Transverse colon (tissue), 4 donors: Measurements from ENCODE around the gene QRFP. TPM values are rescaled to one million over a fixed set of nuclear protein-coding genes. Genes with fewer than 3 reads are reported as not detected.

Experiments used
- DNase-seq: peaks from one replicate; pipeline ENCODE4 v3.0.0-alpha.2; 2019
- H3K27ac ChIP-seq, 4 donors: fragments of 200-600 bp; sonication (generic); 2 replicates each; pipeline ENCODE4 v1.5.1; 2016 to 2018; ENCODE audit warnings: inconsistent platforms in 4 of 4
- H3K27me3 ChIP-seq: fragments of 200-600 bp; sonication (generic); 2 replicates; pipeline ENCODE4 v1.5.1; 2017; ENCODE audit warnings: inconsistent platforms
- H3K36me3 ChIP-seq, 4 donors: fragments of 200-600 bp; sonication (generic); 2 replicates each; pipeline ENCODE4 v1.5.1; 2017 to 2019; ENCODE audit warnings: inconsistent platforms in 4 of 4
- H3K4me1 ChIP-seq, 4 donors: fragments of 200-600 bp; sonication (generic); 2 replicates each; pipeline ENCODE4 v1.5.1; 2017 to 2020; ENCODE audit warnings: inconsistent platforms in 4 of 4
- H3K4me3 ChIP-seq, 4 donors: fragments of 200-600 bp; sonication (generic); 1 replicate in 1 of 4; 2 replicates in 3 of 4; pipeline versions ENCODE4 v1.5.1 to v1.6.1; 2017 to 2019; ENCODE audit warnings: inconsistent platforms in 4 of 4
- H3K9me3 ChIP-seq, 2 donors: fragments of 200-600 bp; sonication (generic); 2 replicates each; pipeline ENCODE4 v1.5.1; 2017 to 2019; ENCODE audit warnings: inconsistent platforms in 2 of 2
- EP300 ChIP-seq: sonication (generic); formaldehyde crosslinking; IDR thresholded peaks from one replicate; pipeline ENCODE4 v1.6.1; 2017; ENCODE audit warnings: antibody characterized with exemption, low read depth
- POLR2A ChIP-seq: fragments of 450-650 bp; IDR thresholded peaks from one replicate; pipeline ENCODE4 v1.6.1; 2016; ENCODE audit warnings: antibody characterized with exemption, mild to moderate bottlenecking, moderate library complexity
- POLR2AphosphoS5 ChIP-seq, 3 donors: sonication (generic); formaldehyde crosslinking; IDR thresholded peaks; one replicate each; pipeline ENCODE4 v1.6.1; 2016; ENCODE audit warnings: antibody characterized with exemption in 3 of 3
- WGBS, 2 donors: methylation state at CpG; one replicate each; pipeline ENCODE4 v1.1.5; 2018; ENCODE audit warnings: low coverage in 1 of 2; 5-methylcytosine and 5-hydroxymethylcytosine counted together
- in situ Hi-C, 4 donors: fragments of 200-750 bp; cut with MboI; loops; one replicate each; pipeline versions ENCODE4 v1.15.0 to v1.15.1; 2017; ENCODE audit warnings: low sequenced_read_pairs in 3 of 4, low pct_ligation_motif_present in 1 of 4, low pct_unique_long_range_greater_than_20kb in 1 of 4
- intact Hi-C: fragments of 100-400 bp; cut with DNase I; formaldehyde crosslinking; loops from one replicate; pipeline ENCODE4 v1.15.1; 2023; ENCODE audit warnings: low total_unique reads
- total RNA-seq, 4 donors: library from RNA; depleted of rRNA; stranded (reverse); fragments of >200 nt; gene quantifications; one replicate each; pipeline ENCODE4 v1.1.0, GENCODE V29; 2016
- TF ChIP-seq, protein P1 (sequence below), 5 experiments: fragments of 200-600 bp in 3 of 5; fragments of 450-650 bp in 2 of 5; sonication (generic) in 3 of 5; IDR thresholded peaks; 1 replicate in 2 of 5; 2 replicates in 3 of 5; pipeline ENCODE4 v1.5.1; 2016 to 2017; ENCODE audit warnings: antibody characterized with exemption in 5 of 5, inconsistent platforms in 3 of 5, mild to moderate bottlenecking in 2 of 5, moderate library complexity in 1 of 5

QRFP gene
- total RNA-seq, 4 donors from 2014 or later = not detected

DNA sequence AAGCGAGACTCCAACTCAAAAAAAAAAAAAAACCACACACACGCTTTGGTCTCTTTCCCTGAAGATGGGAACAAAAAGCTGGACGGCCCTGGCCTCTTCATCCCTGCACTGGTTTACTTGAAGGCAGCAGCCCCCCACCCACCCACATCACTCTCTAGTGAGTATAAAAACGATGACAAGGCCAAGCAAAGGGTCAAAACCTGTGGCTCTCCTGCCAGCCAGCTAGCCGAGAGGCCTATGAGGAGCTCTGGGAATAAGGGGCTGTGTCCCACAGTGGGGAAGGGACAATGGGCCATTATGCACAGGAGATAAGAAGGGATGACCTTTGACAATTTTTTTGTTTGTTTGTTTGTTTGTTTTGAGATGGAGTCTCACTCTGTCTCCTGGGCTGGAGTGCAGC, 13.1 kb downstream of the QRFP start:
- H3K4me1 ChIP-seq = peaks cover 0 to 5% (median 0%) of the 10 kb centered on the region in 4 donors
- H3K36me3 ChIP-seq = peaks cover 0 to 85% (median 38%) of the 10 kb centered on the region in 4 donors
- intact Hi-C loops = no loop called here
- H3K9me3 ChIP-seq = no peaks in the 10 kb centered on the region
- H3K27me3 ChIP-seq = no peaks in the 10 kb centered on the region
- TF ChIP-seq EP300 (no peak), POLR2A (no peak), POLR2AphosphoS5 (IDR thresholded peaks at IDR 0.05) (no peak)
- TF ChIP-seq, protein P1, sequence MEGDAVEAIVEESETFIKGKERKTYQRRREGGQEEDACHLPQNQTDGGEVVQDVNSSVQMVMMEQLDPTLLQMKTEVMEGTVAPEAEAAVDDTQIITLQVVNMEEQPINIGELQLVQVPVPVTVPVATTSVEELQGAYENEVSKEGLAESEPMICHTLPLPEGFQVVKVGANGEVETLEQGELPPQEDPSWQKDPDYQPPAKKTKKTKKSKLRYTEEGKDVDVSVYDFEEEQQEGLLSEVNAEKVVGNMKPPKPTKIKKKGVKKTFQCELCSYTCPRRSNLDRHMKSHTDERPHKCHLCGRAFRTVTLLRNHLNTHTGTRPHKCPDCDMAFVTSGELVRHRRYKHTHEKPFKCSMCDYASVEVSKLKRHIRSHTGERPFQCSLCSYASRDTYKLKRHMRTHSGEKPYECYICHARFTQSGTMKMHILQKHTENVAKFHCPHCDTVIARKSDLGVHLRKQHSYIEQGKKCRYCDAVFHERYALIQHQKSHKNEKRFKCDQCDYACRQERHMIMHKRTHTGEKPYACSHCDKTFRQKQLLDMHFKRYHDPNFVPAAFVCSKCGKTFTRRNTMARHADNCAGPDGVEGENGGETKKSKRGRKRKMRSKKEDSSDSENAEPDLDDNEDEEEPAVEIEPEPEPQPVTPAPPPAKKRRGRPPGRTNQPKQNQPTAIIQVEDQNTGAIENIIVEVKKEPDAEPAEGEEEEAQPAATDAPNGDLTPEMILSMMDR (IDR thresholded peaks at IDR 0.05) = no peak
- 88% methylated on average over 4 to 5 of the region's 5 CpGs for WGBS, 2 donors
- in situ Hi-C loops = no loop called here
- no peak overlapping the region for H3K4me3 ChIP-seq
- no peak for DNase-seq
- H3K27ac ChIP-seq = no peak overlapping the region

DNA sequence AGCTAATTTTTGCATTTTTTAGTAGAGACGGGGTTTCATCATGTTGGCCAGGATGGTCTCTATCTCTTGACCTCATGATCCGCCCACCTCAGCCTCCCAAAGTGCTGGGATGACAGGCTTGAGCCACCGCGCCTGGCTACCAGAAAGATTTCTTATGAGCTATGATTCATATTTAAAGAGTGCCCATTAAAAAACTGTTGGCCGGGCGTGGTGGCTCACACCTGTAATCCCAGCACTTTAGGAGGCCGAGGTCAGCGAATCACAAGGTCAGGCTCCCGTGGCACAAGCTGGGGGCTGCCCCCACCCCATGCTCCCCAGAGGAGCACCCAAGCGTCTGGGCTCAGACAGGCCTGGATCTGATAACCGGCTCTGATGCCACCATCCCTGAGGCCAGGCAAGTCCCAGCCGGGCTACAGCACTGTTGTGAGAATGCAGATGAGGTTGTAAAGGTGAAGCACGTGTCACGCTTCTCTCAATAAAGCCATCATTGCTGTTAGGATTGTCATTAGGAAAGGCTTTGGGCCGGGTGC, 13.9 kb downstream of the QRFP start:
- H3K27ac ChIP-seq = no peak overlapping the region
- no peak for DNase-seq
- peaks cover 0 to 5% (median 0%) of the 10 kb centered on the region in 4 donors for H3K4me1 ChIP-seq
- WGBS, 2 donors = 80% methylated on average over 15 of the region's 15 CpGs; no CpG with 5 or more reads in 1 of the 2 donors
- in situ Hi-C loops (no loop called here), intact Hi-C loops (no loop called here)
- no peak overlapping the region for H3K4me3 ChIP-seq
- H3K9me3 ChIP-seq = no peaks in the 10 kb centered on the region
- TF ChIP-seq POLR2AphosphoS5 (IDR thresholded peaks at IDR 0.05) = peak in 1 of 3 donors; percentile 15
- no peak for TF ChIP-seq EP300
- peaks cover 0 to 92% (median 38%) of the 10 kb centered on the region in 4 donors for H3K36me3 ChIP-seq
- H3K27me3 ChIP-seq = no peaks in the 10 kb centered on the region

GRCh38 chr9:130881516-130881915, 15.1 kb downstream of the QRFP start:
- peaks cover 0 to 86% (median 41%) of the 10 kb centered on the region in 4 donors for H3K36me3 ChIP-seq
- intact Hi-C loops = no loop called here

DNA sequence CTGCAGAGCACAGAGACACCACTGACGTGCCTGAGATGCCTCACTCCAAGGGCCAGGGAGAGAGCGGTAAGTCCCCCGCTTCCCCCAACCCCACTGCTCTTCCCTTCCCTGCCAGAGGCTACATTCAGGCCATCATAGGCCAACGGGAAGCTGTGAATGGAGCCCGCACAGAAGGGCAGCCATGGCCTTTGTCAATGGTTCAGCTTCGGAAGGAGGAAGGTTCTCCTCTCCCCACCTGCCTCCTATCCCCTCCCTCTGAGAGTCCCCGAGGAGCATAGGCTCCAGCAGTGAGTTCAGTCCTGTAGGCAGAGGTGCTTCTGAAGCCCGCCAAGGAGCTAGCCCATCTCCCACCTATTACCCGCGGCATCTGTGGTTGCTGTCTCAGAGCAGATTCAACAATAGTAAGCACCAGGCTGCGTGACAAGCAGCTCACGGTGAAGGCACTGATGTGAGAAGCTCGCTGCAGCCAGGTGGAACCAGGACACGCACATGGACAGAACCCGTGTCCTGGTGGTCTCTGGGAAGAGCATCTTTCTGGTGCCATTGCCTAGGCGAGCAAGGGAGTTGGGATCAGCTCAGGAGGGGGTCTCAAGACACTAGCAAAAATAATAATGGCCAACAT, 15.9 kb downstream of the QRFP start:
- Histone ChIP-seq H3K9me3 (no peaks in the 10 kb centered on the region), H3K36me3 (peaks cover 0 to 81% (median 40%) of the 10 kb centered on the region in 4 donors), H3K27me3 (no peaks in the 10 kb centered on the region), H3K4me1 (no peaks in the 10 kb centered on the region), H3K4me3 (no peak overlapping the region), H3K27ac (no peak overlapping the region)
- WGBS, 2 donors = 92% methylated on average over 16 of the region's 16 CpGs; no CpG with 5 or more reads in 1 of the 2 donors
- intact Hi-C loops = no loop called here
- TF ChIP-seq EP300 (no peak), POLR2AphosphoS5 (IDR thresholded peaks at IDR 0.05) (no peak), POLR2A (no peak)
- TF ChIP-seq, protein P1 (IDR thresholded peaks at IDR 0.05) = no peak
- DNase-seq = no peak
- in situ Hi-C loops = no loop called here

More at GRCh38 chr9:130881516-130881915, 15.1 kb downstream of the QRFP start:
- no peaks in the 10 kb centered on the region for H3K4me1 ChIP-seq
- H3K9me3 ChIP-seq = no peaks in the 10 kb centered on the region
- WGBS, 2 donors = 80 to 84% methylated on average over 4 to 6 of the region's 6 CpGs
- TF ChIP-seq, protein P1 (IDR thresholded peaks at IDR 0.05) = no peak
- TF ChIP-seq EP300 (no peak), POLR2AphosphoS5 (IDR thresholded peaks at IDR 0.05) (no peak), POLR2A (no peak)
- in situ Hi-C loops = no loop called here
- H3K27ac ChIP-seq = no peak overlapping the region
- no peak overlapping the region for H3K4me3 ChIP-seq
- no peaks in the 10 kb centered on the region for H3K27me3 ChIP-seq
- DNase-seq = no peak
